Fibroblast of villous mesenchyme (primary cell): Measurements from ENCODE around the gene CDK5RAP3. TPM values are rescaled to one million over a fixed set of nuclear protein-coding genes. Genes with fewer than 3 reads are reported as not detected.
A peak's percentile ranks its signal among the peaks of the same experiment; 100 is the strongest.

Experiments used
- DNase-seq: peaks from one replicate; pipeline ENCODE4 v3.0.0-alpha.2; 2010; ENCODE audit warnings: low read depth
- H3K4me3 ChIP-seq: 2 replicates; pipeline ENCODE4 v1.5.1; 2011; ENCODE audit warnings: low read depth, mild to moderate bottlenecking, low read length
- total RNA-seq: library from RNA; depleted of rRNA; stranded (reverse); fragments of >200 nt; gene quantifications from 2 replicates; pipeline ENCODE4 v1.2.3, GENCODE V29; 2012
- TF ChIP-seq, protein P1 (sequence below): IDR thresholded peaks from 2 replicates; pipeline ENCODE4 v1.5.1; 2012; ENCODE audit warnings: low read depth, mild to moderate bottlenecking, low read length; ENCODE audit not compliant: insufficient read depth

Gene CDK5RAP3
- total RNA-seq, 1 donor, result 32.4 TPM

DNA sequence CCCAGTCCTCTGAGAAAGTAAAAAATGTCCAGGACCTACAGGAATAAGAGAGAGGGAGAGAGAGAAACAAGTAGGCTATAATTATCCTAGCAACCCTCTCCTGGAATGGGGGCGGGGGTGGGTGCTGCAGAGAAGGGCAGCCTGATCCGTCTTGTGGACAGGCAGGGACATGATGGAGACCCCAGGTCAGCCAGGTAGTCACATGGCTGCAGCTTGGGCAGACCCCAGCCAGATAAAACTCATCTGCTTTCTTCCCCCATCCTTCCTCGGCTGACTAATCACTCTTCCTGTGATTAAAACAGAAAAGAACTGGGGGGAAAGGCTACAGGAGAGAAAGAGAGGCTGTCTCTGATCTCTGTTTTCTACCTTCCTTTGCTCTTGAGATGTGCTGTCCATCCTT lies 34.1 kb downstream of the CDK5RAP3 start:
- TF ChIP-seq, protein P1, sequence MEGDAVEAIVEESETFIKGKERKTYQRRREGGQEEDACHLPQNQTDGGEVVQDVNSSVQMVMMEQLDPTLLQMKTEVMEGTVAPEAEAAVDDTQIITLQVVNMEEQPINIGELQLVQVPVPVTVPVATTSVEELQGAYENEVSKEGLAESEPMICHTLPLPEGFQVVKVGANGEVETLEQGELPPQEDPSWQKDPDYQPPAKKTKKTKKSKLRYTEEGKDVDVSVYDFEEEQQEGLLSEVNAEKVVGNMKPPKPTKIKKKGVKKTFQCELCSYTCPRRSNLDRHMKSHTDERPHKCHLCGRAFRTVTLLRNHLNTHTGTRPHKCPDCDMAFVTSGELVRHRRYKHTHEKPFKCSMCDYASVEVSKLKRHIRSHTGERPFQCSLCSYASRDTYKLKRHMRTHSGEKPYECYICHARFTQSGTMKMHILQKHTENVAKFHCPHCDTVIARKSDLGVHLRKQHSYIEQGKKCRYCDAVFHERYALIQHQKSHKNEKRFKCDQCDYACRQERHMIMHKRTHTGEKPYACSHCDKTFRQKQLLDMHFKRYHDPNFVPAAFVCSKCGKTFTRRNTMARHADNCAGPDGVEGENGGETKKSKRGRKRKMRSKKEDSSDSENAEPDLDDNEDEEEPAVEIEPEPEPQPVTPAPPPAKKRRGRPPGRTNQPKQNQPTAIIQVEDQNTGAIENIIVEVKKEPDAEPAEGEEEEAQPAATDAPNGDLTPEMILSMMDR, result no peak
- DNase-seq, result no peak
- no peak overlapping the region for H3K4me3 ChIP-seq

GRCh38 chr17:48006936-48007709 lies 36.2 kb downstream of the CDK5RAP3 start:
- H3K4me3 ChIP-seq, result no peak overlapping the region
- no peak for DNase-seq
- TF ChIP-seq, protein P1, result no peak

DNA sequence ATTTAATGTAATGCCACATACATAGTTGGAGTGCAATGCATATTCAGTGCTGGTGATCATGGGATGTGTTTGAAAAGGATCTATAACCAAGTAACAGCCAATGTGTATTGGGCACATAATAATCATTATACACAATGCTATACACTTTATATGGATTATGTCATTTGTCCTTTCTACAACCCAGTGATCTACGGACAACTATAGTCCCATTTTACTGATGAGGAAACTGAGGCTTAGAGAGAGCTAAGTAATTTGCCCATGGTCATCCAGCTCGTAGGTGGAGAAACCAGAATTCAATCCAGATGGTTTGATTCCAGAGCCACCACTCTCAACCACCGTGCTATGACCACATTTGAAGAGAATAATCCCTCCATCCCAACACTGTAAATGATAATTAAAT lies 39.3 kb downstream of the CDK5RAP3 start:
- H3K4me3 ChIP-seq, result no peak overlapping the region
- TF ChIP-seq, protein P1, result no peak
- no peak for DNase-seq

DNA sequence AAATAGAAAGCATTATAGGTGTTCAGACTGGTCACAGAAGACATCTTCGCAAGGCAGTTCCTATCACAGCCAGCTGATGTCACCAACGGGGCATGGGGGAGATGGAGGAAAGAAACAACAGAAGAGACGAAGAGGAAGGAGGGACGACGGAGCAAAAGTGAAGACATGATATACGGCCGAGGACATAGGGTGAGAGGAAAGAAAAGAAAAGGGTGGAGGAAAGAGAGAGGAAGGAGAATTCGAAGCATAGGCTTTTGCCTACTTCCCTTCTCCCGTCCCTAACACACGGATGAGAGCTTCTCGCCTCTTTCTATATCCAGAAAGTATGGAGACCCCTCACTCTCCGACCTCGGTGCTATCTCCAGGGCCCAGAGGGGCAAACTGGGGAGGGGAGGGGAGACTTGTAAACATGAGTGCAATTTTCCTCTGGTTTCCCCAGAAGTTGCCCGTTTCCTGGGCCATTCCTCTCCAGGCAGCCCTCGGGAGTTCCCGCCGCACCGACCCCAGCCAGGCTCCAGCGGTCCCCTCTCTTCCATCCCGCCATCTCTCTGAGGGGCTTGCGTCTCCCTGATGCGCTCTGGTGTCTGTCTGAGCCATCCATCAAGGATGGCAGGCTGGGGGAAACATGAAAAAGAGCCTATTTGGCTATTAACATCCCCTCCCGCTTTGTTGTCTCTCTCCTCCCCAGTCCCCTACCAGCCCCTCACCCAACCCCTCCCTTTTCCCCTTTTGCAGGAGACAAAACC lies 40.7 kb downstream of the CDK5RAP3 start:
- DNase-seq, result no peak
- H3K4me3 ChIP-seq, result peak overlapping the region; percentile 50
- TF ChIP-seq, protein P1, result peak; percentile 56

DNA sequence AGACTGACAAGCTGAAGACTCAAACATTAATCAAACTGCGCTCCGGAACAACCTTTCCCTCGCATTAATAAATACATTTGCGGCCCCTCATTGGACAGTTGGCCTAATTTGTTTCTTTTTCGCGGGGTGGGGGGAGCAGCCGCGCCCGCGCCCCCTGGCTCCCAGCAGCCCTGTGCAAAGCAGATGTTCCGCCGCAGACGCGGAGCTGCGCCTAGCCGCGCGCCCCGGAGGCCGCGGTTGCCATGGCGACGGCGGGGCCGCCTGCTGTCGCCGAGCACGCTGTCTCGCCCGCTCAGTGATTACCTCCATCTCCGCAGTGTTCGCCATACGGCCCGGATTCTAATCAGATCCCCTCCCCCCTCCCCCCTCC lies 41.2 kb downstream of the CDK5RAP3 start:
- TF ChIP-seq, protein P1, result peak; percentile 5
- DNase-seq, result no peak
- peak overlapping the region; percentile 50 for H3K4me3 ChIP-seq

DNA sequence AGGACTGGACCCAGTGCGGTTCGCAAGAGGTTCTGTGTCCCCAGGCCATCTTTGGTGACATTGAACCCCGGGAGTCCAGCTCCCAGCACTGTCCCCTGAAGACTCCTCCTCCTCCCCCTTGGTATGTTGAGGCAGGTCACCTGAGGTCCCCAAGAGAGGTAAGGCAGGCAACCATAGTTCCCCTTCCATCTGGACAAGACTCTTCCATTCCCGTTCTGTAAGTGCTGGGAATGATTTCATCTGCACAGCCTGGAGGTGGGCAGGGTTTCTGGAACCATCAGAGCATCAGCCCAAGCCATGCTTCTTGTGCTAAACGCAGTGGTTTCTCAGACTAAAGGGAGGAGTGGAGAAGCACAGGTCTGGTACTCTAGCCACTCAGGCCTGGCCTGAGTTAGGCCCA lies 41.7 kb downstream of the CDK5RAP3 start:
- TF ChIP-seq, protein P1, result no peak
- no peak for DNase-seq
- H3K4me3 ChIP-seq, result no peak overlapping the region
